ENCODE results near the gene TMEM131L.
"Not testable (repeated sequence)": the region's sequence is repeated elsewhere in the genome, so short reads cannot be mapped to it uniquely, and the experiment has no call there.

TMEM131L gene

DNA sequence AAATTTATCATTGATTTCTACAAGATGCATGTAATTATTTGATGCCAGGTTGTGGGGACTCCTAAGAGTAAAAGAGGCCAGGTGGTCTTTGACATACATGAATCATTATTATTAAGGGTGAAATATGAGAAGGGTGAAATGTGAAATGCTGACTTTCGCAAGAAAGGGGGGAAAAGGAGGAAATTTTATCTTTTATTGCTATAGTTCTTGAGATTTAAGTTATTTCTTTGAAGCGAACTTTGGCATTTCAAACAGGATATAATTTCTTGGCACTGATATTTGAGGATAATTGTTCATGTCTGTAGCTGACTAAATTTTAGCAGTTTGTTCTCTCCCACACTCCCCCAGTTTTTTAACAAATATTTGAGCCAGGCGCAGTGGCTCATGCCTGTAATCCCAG, 80.1 kb downstream of the TMEM131L start:
- DNase-seq, result no peak

DNA sequence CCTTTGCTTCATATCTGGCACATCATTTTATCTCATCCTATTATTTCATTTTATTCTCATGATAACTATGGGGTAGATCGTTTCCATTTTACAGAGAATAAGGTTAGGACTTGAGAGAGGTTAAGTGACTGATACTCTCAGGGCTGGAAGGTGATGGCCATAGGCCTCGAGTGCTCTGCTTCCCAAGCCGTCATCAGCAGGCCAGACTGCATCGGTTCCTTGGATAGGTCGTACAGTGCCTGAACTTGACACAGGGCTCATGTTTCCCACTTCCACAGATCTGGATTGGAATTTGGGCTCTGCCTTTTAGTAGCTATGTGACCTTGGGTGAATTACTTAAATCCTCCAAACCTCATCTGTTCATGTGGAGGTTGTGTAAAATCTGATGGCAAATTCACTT, 81.4 kb downstream of the TMEM131L start:
- DNase-seq, result no peak

- DNase-seq, result not testable (repeated sequence)
Observed at GRCh38 chr4:153548907-153549306, 82.7 kb downstream of the TMEM131L start.

DNA sequence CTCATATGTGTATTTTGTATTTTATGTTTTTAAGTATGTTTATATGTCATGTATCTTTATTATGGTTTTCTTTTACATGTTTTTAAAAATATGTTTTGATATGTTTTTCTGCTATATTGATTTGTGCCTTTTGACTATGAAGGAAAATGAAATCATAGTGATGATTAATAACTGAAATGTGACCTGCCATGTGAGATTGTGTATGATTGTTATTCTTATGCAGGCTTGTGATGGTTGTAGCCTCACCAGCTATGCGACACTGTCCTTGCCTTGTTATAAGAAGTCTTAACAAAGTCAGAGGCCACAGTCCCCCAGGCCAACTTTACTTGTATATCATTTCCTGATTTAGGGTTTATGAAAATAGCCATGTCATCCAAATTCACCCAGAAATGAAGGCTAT, 83.2 kb downstream of the TMEM131L start:
- DNase-seq, result no peak

DNA sequence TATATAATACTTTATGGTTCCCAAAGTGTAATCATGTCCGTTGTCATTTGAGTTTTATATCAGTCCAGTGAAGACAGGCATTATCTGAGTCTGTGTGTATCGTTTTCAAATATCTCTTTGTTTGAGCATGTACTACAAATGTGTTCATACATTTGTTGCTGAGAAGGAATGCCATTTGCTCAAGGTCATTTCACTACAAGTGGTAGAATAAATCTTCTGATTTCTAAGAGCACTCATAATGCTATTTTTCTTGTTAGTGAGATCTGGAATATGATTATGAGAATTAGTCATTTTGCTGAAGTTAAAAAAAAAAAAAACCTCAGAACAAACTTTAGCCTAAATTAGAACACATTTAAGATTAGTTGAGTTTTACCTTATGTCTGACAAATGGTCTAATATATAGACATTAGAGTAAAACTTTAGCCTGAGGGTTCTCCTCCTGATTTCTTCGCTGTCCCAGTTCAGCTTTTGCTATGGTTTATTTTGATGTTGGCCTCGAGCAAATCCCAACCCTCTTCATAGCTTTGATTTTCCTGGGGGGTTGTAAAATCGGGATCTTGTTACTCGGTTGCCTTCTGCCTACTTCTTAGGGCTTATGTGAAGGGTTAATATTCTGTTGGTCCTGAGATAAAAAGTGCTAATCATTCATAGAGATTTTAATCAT, 87.1 kb downstream of the TMEM131L start:
- no peak for DNase-seq

DNA sequence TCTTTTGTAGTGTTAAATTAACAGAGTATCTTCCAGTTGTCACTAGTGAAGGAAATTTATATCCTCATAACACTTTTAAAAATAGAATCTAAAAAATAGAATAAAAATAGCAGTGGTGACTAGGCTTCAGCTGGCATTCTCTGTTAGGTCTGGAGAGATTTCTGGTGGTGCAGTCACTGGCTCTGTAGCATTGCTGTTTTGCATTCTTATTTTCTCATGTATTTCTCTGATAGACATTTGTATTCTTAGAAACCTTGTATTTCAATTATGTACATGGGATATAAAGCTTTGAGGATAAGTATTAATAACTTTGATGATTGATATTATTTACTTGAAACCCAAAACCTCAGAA, 87.6 kb downstream of the TMEM131L start:
- DNase-seq, result no peak

DNA sequence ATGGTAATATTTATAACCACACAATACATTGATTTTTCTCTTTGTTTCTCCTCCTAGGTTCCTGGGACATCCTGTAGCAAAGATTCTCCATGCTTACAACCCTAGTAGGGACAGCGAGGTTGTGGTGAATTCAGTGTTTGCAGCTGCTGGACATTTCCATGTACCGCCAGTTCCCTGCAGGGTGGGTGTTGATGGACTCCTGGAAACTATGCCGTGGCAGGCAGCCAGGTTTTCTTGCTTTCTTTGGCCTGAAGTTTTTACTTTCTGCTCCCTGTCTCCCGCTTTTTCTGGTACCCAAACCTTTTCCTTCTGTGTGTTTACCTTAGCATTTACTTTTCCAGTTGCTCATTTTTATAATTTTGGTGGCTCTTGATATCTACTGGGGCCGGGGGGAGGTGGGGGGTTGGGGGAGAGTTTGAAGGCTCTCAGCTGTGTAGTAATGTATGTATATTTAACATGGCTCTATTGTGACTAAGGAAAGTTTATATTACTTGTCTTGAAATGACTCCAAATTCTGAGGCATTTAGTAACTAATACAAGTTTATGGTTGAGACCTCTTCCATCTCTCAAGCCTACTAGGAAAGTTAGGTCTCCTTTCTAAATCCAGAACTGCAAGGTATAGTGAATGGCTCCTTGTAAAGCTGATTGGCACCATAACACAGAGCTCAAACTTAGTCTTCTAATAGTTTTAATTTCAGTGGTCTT, 89.7 kb downstream of the TMEM131L start:
- no peak for DNase-seq

GRCh38 chr4:153556435-153556815, 90.3 kb downstream of the TMEM131L start:
- no peak for DNase-seq

DNA sequence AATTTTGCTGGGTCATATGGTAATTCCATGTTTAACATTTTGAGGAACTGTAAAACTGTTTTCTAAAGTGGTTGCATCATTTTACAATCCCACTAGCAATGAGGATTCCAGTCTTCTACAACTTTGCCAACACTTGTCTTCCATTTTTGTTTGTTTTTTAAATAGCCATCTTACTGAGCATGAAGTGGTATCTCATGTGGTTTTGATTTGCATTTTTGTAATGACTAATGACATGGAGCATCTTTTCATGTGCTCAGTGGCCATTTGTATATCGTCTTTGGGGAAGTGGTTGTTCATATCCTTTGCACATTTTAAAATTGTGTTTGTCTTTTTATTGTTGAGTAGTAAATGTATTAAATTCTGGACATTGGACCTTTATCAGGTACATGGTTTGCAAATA, 94.7 kb downstream of the TMEM131L start:
- DNase-seq, result no peak

DNA sequence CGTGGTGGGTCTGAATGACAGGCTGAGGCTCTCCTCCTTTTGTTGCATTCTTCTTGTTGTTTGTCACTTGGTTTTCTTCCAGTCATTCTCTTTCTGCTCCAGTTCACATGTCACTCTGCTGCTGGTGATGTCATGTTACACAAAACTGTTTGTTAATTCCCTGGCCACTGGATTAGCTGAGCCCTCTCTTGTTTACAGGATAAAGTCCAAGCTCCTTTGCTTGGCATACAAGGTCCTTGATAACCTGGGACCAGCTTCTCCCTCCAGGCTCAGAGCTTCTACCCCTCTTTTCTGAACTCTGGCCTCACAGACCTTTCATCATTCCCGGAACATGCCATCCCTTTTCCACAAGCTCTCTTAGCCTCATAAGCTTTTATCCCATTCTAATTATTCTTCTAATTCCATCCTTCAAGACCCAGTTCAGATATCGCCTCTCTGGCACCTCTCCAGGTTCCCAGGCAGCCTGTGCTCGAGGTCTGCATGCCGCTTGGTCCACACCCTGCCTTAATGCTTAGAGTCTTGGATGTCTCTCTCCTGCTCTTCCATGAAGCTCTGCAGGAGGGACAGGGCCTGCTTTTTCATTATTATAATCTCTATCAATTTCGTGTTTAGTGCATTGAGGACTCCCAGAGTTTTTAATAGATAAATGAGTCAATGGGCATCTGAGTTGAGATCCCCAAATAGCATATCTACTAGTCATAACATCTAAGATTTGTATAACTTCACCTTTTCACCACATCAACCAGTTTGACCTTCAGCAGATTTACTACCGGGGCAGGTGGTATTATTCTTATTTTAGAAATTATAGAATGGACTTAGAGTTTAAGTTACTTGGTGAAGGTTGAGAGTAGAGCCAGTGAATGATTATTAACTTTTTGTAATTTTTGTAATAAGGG, 98.7 kb downstream of the TMEM131L start:
- DNase-seq, result no peak

DNA sequence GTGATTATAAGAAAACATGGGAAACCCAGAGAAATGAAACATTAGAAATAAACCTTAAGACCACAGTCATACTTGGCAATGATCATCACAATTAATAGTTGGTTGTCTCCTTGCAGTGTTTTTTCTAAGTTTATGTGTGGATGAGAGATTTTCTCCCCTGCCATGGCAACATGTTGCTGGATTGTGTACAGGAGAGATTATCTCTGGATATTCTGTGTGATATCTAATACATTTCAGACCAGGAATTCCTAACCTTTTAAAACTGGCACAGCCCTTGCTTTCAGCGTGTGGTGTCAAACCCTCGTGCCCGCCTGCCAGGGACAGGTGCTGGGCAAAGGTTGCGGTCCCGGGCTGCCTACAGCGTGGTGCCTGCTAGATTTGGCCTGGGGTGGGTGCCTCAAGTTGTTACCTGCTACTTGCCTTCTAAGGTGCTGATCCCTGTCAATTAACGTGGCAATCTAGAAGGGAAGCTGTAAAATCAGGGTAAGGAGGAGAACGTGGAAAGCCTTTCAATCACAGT, 100.5 kb downstream of the TMEM131L start:
- DNase-seq, result no peak

DNA sequence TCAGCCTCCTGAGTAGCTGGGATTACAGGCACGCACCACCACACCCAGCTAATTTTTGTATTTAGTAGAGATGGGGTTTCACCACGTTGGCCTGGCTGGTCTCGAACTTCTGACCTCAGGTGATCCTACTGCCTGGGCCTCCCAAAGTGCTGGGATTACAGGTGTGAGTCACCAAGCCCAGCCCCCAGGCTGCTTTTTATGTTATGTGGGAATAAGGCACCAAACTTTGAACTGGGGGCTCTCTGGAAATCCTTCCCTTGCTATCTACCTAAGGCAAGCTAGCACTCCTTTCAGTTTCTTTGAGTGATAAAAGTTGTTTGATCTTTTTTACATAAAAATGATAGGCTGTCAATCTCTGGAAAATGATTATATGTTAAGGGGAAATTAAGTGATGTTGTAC, 101.5 kb downstream of the TMEM131L start:
- not testable (repeated sequence) for DNase-seq

GRCh38 chr4:153570228-153570973, 104.2 kb downstream of the TMEM131L start:
- no peak for DNase-seq

- DNase-seq, result no peak
Observed at GRCh38 chr4:153571006-153571545, 104.9 kb downstream of the TMEM131L start.

DNA sequence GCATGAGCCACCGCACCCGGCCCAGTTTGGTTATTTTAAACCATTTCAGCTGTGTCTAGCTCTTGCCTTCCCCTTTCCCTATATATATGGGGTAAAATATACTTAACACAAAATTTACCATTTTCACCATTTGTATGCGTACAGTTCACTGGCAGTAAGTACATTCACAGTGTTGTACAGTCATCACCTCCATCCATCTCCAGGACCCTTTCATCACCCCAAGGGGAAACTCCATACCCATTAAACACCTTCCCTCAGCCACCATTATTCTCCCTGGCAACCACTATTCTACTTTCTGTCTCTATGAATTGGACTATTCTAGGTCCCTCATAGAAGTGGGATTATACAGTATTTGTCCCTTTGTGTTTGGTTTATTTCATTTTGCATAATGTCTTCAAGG, 106.4 kb downstream of the TMEM131L start:
- DNase-seq, result no peak

DNA sequence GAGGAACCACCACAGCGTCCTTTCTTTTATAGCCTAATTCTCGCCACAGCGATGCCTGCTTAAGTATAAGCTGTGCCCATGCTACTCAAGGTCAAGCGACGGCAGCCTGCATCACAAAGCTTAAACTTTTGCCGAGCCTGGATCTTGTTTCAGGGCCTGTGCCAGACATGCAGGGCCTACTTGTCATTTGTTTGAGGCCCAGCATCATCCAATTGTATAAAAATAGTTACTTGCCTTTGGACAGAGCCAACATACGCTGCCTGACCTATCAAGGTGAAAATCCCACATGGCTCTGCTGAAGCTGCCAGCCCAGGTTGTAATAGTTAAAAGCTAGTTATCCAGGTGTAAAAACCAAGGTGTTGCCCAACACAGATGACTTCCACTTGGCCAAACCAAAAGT, 107.1 kb downstream of the TMEM131L start:
- DNase-seq, result no peak

DNA sequence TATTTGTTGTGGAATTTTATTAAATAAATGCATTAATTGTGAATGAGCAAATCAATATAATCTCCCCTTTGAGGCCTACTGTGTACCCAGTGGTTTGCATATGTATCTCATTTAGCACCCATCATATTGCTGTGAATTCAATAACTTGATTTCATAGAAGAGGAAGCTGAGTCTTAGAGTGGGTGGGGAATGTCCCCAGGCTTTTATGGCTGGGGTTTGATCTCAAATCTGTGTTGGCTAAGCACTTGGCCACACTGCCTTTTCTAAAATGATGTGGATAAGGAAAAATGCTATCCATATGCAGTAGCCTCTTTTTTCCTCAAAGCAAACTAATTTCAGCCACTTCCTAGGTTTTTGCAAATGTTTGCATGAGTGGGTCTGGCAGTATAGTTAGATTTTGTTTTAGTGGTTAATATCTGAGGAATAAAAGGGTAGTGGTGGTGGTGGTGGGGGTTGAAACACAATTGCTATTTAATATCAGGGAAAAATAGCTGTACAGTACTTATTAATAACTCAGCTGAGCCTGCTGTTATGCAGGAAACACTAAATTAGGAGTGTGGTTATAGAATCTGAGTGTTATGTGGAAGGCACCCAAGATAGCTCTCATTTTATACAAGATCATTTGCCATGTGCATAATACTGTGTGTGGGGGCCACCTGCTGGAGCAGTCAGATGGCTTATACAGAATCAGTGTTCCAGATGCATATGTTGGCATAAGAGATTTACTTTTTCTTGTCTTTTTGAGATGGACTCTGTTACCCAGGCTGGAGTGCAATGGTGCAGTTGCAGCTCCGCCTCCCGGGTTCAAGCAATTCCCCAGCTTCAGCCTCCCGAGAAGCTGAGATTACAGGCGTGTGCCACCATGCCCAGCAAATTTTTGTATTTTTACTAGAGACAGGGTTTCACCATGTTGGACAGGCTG, 108.0 kb downstream of the TMEM131L start:
- DNase-seq, result peak; percentile 77

- no peak for DNase-seq
Observed at GRCh38 chr4:153576443-153576774, 110.2 kb downstream of the TMEM131L start.

GRCh38 chr4:153577053-153577452, 110.9 kb downstream of the TMEM131L start:
- DNase-seq, result no peak

DNA sequence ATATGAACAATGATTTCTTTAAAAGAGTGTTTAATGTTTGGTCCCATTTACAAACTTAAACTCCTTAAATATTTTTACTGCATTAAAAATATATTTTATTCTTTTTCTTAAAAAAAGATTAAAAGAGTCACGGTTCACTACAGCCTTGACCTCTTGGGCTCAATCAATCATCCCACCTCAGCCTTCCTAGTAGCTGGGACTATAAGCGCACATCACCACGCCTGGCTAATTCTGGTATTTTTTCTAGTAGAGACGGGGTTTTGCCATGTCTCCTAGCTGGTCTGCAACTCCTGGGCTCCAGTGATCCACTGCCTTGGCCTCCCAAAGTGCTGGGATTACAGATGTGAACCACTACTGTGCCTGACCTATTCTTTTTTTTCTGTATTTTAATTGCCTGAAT, 113.2 kb downstream of the TMEM131L start:
- no peak for DNase-seq

DNA sequence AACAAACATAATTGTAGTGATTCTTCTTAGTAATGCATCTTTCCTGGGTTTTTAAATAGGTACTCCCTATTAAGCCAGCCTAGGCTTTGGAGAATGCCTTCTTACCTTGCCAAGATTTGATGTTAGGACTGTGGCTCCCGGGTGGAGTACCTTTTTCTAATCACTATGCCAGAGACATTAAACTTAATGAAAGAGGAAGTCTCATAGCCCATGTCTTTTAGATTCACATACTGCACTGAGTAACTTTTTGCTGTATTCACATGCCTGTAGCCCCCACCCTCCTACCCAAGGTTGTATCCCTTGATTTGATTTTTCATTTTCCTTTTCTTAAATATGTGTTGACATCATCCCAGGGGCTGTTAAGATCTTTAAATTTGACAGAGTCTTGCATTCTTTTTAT, 113.7 kb downstream of the TMEM131L start:
- DNase-seq, result no peak

All from CD4-positive, alpha-beta T cell treated with Interleukin-17A for 4 hours (primary cell).